ENCODE data around the gene TSPAN11.

DNA sequence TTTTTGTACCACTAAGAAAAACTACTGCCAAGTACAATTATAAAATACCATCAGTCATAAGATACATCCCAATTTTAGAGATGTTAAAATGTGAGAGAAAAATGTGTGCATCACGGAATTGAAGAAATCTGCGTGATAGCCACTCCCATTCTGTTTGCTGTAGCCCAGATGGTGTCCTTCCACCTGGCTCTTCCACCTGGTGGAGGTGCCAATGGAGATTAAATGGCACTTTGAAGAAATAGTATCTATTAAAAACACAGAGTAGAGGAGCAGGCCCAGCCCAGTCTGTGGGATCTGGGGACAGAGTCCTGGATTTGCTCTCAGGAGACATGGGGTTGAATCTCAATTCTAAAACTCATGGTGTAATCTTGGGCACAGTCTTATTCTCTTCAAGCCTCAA is 35.5 kb downstream of the TSPAN11 start:
- TF ChIP-seq, protein P1, sequence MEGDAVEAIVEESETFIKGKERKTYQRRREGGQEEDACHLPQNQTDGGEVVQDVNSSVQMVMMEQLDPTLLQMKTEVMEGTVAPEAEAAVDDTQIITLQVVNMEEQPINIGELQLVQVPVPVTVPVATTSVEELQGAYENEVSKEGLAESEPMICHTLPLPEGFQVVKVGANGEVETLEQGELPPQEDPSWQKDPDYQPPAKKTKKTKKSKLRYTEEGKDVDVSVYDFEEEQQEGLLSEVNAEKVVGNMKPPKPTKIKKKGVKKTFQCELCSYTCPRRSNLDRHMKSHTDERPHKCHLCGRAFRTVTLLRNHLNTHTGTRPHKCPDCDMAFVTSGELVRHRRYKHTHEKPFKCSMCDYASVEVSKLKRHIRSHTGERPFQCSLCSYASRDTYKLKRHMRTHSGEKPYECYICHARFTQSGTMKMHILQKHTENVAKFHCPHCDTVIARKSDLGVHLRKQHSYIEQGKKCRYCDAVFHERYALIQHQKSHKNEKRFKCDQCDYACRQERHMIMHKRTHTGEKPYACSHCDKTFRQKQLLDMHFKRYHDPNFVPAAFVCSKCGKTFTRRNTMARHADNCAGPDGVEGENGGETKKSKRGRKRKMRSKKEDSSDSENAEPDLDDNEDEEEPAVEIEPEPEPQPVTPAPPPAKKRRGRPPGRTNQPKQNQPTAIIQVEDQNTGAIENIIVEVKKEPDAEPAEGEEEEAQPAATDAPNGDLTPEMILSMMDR (IDR thresholded peaks at IDR 0.05) = no peak
- no peak for TF ChIP-seq POLR2A (IDR thresholded peaks at IDR 0.05)
- TF ChIP-seq POLR2AphosphoS5 (IDR thresholded peaks at IDR 0.05; ENCODE audit: insufficient read depth in 1 of 2, low read depth in 1 of 2) = no peak
